Testis (tissue), 3 donors: Measurements from ENCODE around the gene TMEM182. TPM values are rescaled to one million over a fixed set of nuclear protein-coding genes. Genes with fewer than 3 reads are reported as not detected.

Source experiments
- DNase-seq: peaks from one replicate; pipeline ENCODE4 v3.0.0-alpha.2; 2019
- H3K27ac ChIP-seq, 2 donors: fragments of 200-600 bp; sonication (generic); one replicate each; pipeline ENCODE4 v1.5.1; 2019
- H3K27me3 ChIP-seq: fragments of 200-600 bp; sonication (generic); one replicate; pipeline ENCODE4 v1.5.1; 2019
- H3K36me3 ChIP-seq: fragments of 200-600 bp; sonication (generic); one replicate; pipeline ENCODE4 v1.5.1; 2017; ENCODE audit warnings: low read depth; ENCODE audit errors: missing control alignments
- H3K4me1 ChIP-seq: fragments of 200-600 bp; sonication (generic); one replicate; pipeline ENCODE4 v1.5.1; 2019
- H3K4me3 ChIP-seq, 2 donors: fragments of 200-600 bp; sonication (generic); one replicate each; pipeline ENCODE4 v1.5.1; 2017 to 2019
- H3K9me3 ChIP-seq: fragments of 200-600 bp; sonication (generic); one replicate; pipeline ENCODE4 v1.5.1; 2017
- CTCF ChIP-seq, 3 experiments: fragments of 450-650 bp in 2 of 3; fragments of 200-600 bp in 1 of 3; sonication (generic) in 1 of 3; IDR thresholded peaks; one replicate each; pipeline ENCODE4 v1.5.1; 2016 to 2019; ENCODE audit warnings: antibody characterized with exemption in 3 of 3, mild to moderate bottlenecking in 2 of 3, moderate library complexity in 1 of 3
- POLR2A ChIP-seq: fragments of 450-650 bp; IDR thresholded peaks from one replicate; pipeline ENCODE4 v1.6.1; 2017; ENCODE audit warnings: antibody characterized with exemption, mild to moderate bottlenecking, moderate library complexity
- WGBS, 2 donors: methylation state at CpG; one replicate each; pipeline ENCODE4 v1.1.5; 2018; 5-methylcytosine and 5-hydroxymethylcytosine counted together
- intact Hi-C: fragments of 100-400 bp; cut with DNase I; formaldehyde crosslinking; loops from one replicate; pipeline ENCODE4 v1.15.1; 2023; ENCODE audit warnings: low total_unique reads
- polyA plus RNA-seq: library from polyadenylated mRNA; stranded (reverse); fragments of 350-450 nt; fragmentation: Illumina TruSeq; extraction: RNeasy Lipid Tissue Mini Kit (QIAGEN cat#74804); gene quantifications from one replicate; pipeline ENCODE4 v1.2.3, GENCODE V29; 2014; ENCODE audit warnings: low read depth, low replicate concordance; ENCODE audit not compliant: insufficient read depth
- total RNA-seq, 2 donors: library from RNA; depleted of rRNA; stranded (reverse); fragments of >200 nt; gene quantifications; one replicate each; pipeline ENCODE4 v1.2.3, GENCODE V29; 2016

Gene TMEM182
- total and polyA plus RNA-seq, 3 donors from 2014 or later, result 3.0 to 4.1 (median 3.6) TPM

DNA sequence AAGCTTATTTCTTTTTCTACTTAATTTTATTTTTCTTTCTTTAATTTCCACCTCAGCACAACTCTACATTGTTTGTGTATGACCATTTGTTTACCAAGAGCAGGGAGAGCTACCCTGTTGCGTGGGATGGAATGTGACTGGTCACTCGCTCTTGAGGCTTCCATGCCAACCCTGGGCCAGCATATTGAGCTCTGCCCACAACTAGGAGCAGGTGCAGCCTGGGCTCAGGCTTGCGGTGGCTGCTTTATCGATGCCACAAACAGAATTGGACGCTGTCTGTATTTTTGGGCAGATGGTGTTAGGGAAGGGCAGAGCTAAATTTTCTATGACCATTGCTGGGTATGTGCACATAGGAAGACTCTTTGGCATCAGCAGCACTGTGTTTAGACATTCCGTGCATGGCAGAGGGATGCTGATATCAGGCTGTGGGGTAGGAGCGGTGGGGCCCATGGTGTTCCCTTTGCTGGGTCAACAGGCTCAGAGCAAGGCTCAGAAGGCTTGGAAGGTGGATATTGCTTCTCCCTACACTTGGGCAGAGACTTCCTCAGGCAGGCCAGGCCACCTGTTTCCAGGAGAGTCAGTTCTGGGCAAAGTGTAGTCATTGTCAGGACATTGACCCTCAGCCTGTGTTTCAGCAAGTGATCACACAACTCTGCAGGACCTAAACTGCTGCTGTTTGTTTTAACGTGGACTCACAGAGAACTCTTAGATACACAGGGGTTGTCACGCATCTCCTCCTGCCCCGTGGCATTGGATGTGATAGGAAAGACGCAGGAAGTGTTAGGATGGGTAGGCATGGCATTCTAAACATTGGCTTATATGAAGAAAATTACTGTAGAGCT is 40.2 kb downstream of the TMEM182 start:
- 85 to 91% methylated on average over 9 to 11 of the region's 11 CpGs for WGBS, 2 donors
- no peaks in the 10 kb centered on the region for H3K9me3 ChIP-seq
- DNase-seq, result no peak
- intact Hi-C loops, result no loop called here
- no peaks in the 10 kb centered on the region for H3K36me3 ChIP-seq
- no peak overlapping the region for H3K4me3 ChIP-seq
- H3K4me1 ChIP-seq, result peaks cover 6% of the 10 kb centered on the region
- H3K27ac ChIP-seq, result peak overlapping the region; percentile 36 to 42
- H3K27me3 ChIP-seq, result no peaks in the 10 kb centered on the region
- TF ChIP-seq POLR2A, result no peak
- TF ChIP-seq CTCF (IDR thresholded peaks at IDR 0.05), result no peak

DNA sequence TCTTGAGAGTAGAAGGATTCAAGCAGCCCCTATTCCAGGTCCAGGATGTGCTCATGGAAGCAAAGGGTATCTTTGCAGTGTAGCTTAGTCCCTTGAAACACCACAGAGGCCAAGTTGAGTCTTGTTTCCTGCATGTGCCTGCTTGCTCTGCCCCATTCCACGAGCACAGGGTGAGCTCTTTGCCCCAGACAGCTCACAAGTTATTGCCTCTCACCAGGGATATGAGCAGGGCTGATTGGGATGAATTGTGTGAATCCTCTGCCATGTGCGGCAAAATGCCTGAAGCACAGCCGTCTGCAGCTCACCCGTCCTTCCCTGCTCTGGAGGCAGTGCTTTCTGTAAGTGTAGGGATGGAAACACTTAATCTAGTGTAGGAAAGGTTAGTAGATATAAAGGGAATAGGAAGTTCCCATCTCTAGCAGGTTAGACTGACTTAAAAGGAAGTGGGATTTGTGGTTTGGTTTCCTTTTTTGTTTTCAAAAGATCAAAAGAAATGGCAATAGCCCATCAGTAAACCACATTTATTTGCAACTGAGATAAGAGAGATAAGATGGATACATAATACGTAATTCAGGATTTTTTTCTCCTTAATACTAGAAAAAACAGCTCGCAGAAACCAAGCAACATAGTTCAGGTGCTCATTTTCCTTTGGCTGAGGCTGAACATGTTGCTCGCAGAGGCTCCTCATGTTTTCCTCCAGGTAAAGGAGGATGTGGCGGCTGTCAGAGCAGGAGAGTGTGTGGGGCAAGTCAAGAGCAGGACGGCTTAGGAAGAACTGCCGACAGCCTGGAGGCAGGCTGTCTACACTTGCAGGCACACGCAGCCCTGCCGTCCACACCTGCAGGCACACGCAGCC is 41.4 kb downstream of the TMEM182 start:
- WGBS, 2 donors, result 83 to 87% methylated on average over 10 to 13 of the region's 13 CpGs
- Histone ChIP-seq H3K27me3 (no peaks in the 10 kb centered on the region), H3K4me3 (no peak overlapping the region), H3K4me1 (peaks cover 6% of the 10 kb centered on the region), H3K36me3 (no peaks in the 10 kb centered on the region), H3K27ac (no peak overlapping the region), H3K9me3 (no peaks in the 10 kb centered on the region)
- DNase-seq, result no peak
- TF ChIP-seq POLR2A (no peak), CTCF (IDR thresholded peaks at IDR 0.05) (no peak)
- intact Hi-C loops, result no loop called here

DNA sequence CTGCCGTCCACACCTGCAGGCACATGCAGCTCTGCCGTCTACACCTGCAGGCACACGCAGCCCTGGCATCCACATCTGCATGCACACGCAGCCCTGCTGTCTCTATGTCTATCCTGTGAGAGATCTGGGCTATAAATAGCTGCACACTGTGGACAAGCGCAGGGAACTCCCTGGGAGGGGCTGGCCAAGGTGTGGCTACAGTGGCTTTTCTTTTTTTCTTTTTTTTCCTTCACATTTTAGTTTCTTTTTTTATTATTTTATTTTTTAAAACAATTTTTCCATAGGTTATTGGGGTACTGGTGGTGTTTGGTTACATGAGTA is 42.0 kb downstream of the TMEM182 start:
- no peak for TF ChIP-seq POLR2A
- Histone ChIP-seq H3K27me3 (no peaks in the 10 kb centered on the region), H3K4me1 (peaks cover 6% of the 10 kb centered on the region), H3K9me3 (no peaks in the 10 kb centered on the region), H3K27ac (no peak overlapping the region), H3K36me3 (no peaks in the 10 kb centered on the region), H3K4me3 (no peak overlapping the region)
- 86 to 92% methylated on average over 5 of the region's 5 CpGs for WGBS, 2 donors
- intact Hi-C loops, result no loop called here
- no peak for DNase-seq

- TF ChIP-seq CTCF (IDR thresholded peaks at IDR 0.05) (peak in 2 of 3 experiments; percentile 62 to 67), POLR2A (no peak)
- Histone ChIP-seq H3K27me3 (no peaks in the 10 kb centered on the region), H3K4me3 (no peak overlapping the region), H3K4me1 (peaks cover 6% of the 10 kb centered on the region), H3K27ac (no peak overlapping the region), H3K9me3 (no peaks in the 10 kb centered on the region), H3K36me3 (no peaks in the 10 kb centered on the region)
- intact Hi-C loops, result no loop called here
- WGBS, 2 donors, result 48 to 51% methylated on average over 9 of the region's 9 CpGs
- DNase-seq, result peak; percentile 81
Measured at GRCh38 chr2:102806250-102806837, 44.5 kb downstream of the TMEM182 start.
